ENCODE data around the gene METAP1D. TPM values are rescaled to one million over a fixed set of nuclear protein-coding genes. Genes with fewer than 3 reads are reported as not detected.

METAP1D gene
- total and polyA plus RNA-seq, 2 donors (not counting 3 experiments of a cell fraction or from before 2014, with no cell fraction given) = 4.2 to 8.1 TPM

DNA sequence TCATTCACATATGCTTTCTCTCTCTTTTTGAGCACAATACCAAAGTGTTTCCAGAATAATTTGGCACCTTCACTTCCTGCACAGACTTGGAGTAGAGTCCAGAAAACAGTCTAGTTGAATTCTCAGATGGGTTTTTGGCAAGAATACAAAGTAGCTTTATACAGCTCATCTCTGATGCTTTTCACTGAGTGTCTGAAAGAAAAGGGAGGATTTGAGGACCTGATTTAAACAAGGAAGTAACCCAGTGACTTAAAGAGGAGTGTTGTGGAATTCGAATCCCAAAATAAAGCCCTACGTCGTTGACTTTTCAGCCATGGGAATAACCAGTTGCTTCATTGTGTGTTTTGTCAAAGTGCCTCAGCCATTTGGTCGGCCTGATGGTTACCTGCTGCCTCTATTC, 31.8 kb downstream of the METAP1D start:
- H3K4me1 ChIP-seq (ENCODE audit: control insufficient read depth, extremely low read depth, insufficient read depth, low read length) = no peaks in the 10 kb centered on the region
- H3K79me2 ChIP-seq (ENCODE audit: control insufficient read depth, insufficient read depth, low read length) = no peaks in the 10 kb centered on the region
- H3K27me3 ChIP-seq (ENCODE audit: control insufficient read depth in 2 of 2, insufficient read depth in 2 of 2, low read length in 2 of 2) = no peaks in the 10 kb centered on the region
- FAIRE-seq (no peak), DNase-seq (ENCODE audit: low read depth, low spot score) (no peak)
- H3K4me2 ChIP-seq (ENCODE audit: insufficient read depth, low read length) = no peak overlapping the region
- H2AFZ ChIP-seq (ENCODE audit: low read depth, low read length) = no peak overlapping the region
- no peaks in the 10 kb centered on the region for H3K9me1 ChIP-seq (replicated peaks; ENCODE audit: control insufficient read depth, extremely low read depth, insufficient read depth, low read length)
- H3K9me3 ChIP-seq (replicated peaks; ENCODE audit: control insufficient read depth, insufficient read depth, low read length) = no peaks in the 10 kb centered on the region
- no peak overlapping the region for H3K9ac ChIP-seq (replicated peaks; ENCODE audit: extremely low read depth, insufficient read depth, low read length)
- ChIA-PET CTCF (no interaction called here), POLR2A (no interaction called here)
- H3K36me3 ChIP-seq (ENCODE audit: control insufficient read depth in 2 of 2, extremely low read depth in 1 of 2, insufficient read depth in 2 of 2, low read length in 2 of 2) = no peaks in the 10 kb centered on the region
- no peak overlapping the region for H3K4me3 ChIP-seq (replicated peaks in 1 of 3; ENCODE audit: insufficient read depth in 1 of 3, low read depth in 1 of 3, low read length in 3 of 3)
- dilution Hi-C loops (cut with MboI; ENCODE audit: extremely low pct_ligation_motif_present, low sequenced_read_pairs) (no loop called here), intact Hi-C loops (cut with micrococcal nuclease) (no loop called here)
- no peak overlapping the region for H3K27ac ChIP-seq (ENCODE audit: insufficient read depth, low read depth, low read length)
- TF ChIP-seq EZH2 (IDR thresholded peaks at IDR 0.05; ENCODE audit: borderline replicate concordance, low read depth, low read length, severe bottlenecking) (no peak), POLR2A (IDR thresholded peaks at IDR 0.05; ENCODE audit: low read depth, low read length) (no peak), MYC (IDR thresholded peaks at IDR 0.05; ENCODE audit: low read depth, low read length) (no peak), GATA2 (IDR thresholded peaks at IDR 0.05; ENCODE audit: insufficient read depth, insufficient read length, low read depth, low read length) (no peak)
- TF ChIP-seq, protein P1, sequence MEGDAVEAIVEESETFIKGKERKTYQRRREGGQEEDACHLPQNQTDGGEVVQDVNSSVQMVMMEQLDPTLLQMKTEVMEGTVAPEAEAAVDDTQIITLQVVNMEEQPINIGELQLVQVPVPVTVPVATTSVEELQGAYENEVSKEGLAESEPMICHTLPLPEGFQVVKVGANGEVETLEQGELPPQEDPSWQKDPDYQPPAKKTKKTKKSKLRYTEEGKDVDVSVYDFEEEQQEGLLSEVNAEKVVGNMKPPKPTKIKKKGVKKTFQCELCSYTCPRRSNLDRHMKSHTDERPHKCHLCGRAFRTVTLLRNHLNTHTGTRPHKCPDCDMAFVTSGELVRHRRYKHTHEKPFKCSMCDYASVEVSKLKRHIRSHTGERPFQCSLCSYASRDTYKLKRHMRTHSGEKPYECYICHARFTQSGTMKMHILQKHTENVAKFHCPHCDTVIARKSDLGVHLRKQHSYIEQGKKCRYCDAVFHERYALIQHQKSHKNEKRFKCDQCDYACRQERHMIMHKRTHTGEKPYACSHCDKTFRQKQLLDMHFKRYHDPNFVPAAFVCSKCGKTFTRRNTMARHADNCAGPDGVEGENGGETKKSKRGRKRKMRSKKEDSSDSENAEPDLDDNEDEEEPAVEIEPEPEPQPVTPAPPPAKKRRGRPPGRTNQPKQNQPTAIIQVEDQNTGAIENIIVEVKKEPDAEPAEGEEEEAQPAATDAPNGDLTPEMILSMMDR (IDR thresholded peaks at IDR 0.05; ENCODE audit: extremely low read depth in 1 of 2, insufficient read depth in 1 of 2, low read depth in 1 of 2, low read length in 2 of 2) = no peak
- no TSS peak for BruUV-seq (replicated peaks)
- H4K20me1 ChIP-seq (replicated peaks; ENCODE audit: control insufficient read depth, extremely low read depth, insufficient read depth, low read length) = no peaks in the 10 kb centered on the region

DNA sequence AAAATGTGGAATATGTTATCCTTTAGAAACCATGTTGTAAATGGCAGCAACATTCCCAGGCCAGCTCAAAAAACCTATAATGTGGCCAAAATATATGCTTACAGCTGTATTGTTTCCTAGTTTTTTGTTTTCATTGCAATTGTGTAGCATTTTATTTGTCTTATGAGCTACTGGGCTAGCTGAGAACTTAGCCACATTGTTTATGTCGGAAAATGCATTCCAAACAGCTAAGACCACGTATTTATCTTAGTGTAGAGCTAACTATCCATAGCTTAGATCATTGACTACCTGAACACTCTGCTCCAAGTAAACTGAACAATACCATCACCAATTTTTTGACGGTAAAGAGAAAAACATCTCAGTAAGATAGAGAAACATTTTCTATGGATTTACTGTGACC, 38.4 kb downstream of the METAP1D start:
- no peak for FAIRE-seq

More for the DNA sequence above, 38.4 kb downstream of the METAP1D start:
- Histone ChIP-seq H3K4me1 (ENCODE audit: control insufficient read depth, extremely low read depth, insufficient read depth, low read length) (no peaks in the 10 kb centered on the region), H3K4me2 (ENCODE audit: insufficient read depth, low read length) (no peak overlapping the region), H3K9me3 (replicated peaks; ENCODE audit: control insufficient read depth, insufficient read depth, low read length) (no peaks in the 10 kb centered on the region), H3K9ac (replicated peaks; ENCODE audit: extremely low read depth, insufficient read depth, low read length) (no peak overlapping the region), H3K36me3 (ENCODE audit: control insufficient read depth in 2 of 2, extremely low read depth in 1 of 2, insufficient read depth in 2 of 2, low read length in 2 of 2) (no peaks in the 10 kb centered on the region), H4K20me1 (replicated peaks; ENCODE audit: control insufficient read depth, extremely low read depth, insufficient read depth, low read length) (no peaks in the 10 kb centered on the region), H3K79me2 (ENCODE audit: control insufficient read depth, insufficient read depth, low read length) (no peaks in the 10 kb centered on the region), H2AFZ (ENCODE audit: low read depth, low read length) (no peak overlapping the region), H3K27ac (ENCODE audit: insufficient read depth, low read depth, low read length) (no peak overlapping the region), H3K4me3 (replicated peaks in 1 of 3; ENCODE audit: insufficient read depth in 1 of 3, low read depth in 1 of 3, low read length in 3 of 3) (no peak overlapping the region), H3K27me3 (ENCODE audit: control insufficient read depth in 2 of 2, insufficient read depth in 2 of 2, low read length in 2 of 2) (no peaks in the 10 kb centered on the region), H3K9me1 (replicated peaks; ENCODE audit: control insufficient read depth, extremely low read depth, insufficient read depth, low read length) (no peaks in the 10 kb centered on the region)
- DNase-seq (ENCODE audit: low read depth, low spot score) = no peak
- TF ChIP-seq EZH2 (IDR thresholded peaks at IDR 0.05; ENCODE audit: borderline replicate concordance, low read depth, low read length, severe bottlenecking) (no peak), MYC (IDR thresholded peaks at IDR 0.05; ENCODE audit: low read depth, low read length) (no peak), JUN (IDR thresholded peaks at IDR 0.05; ENCODE audit: borderline replicate concordance, insufficient read depth, insufficient read length, low read depth) (no peak), GATA2 (IDR thresholded peaks at IDR 0.05; ENCODE audit: insufficient read depth, insufficient read length, low read depth, low read length) (no peak), POLR2A (IDR thresholded peaks at IDR 0.05; ENCODE audit: low read depth, low read length) (no peak), FOS (IDR thresholded peaks at IDR 0.05; ENCODE audit: borderline replicate concordance, insufficient read depth, low read length) (no peak), POLR2AphosphoS5 (IDR thresholded peaks at IDR 0.05; ENCODE audit: insufficient read depth, low read depth, low read length) (no peak)
- TF ChIP-seq, protein P1 (IDR thresholded peaks at IDR 0.05; ENCODE audit: extremely low read depth in 1 of 2, insufficient read depth in 1 of 2, low read depth in 1 of 2, low read length in 2 of 2) = no peak
- TF ChIP-seq, protein P2, sequence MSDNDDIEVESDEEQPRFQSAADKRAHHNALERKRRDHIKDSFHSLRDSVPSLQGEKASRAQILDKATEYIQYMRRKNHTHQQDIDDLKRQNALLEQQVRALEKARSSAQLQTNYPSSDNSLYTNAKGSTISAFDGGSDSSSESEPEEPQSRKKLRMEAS (IDR thresholded peaks at IDR 0.05; ENCODE audit: insufficient read depth, insufficient read length) = no peak
- no TSS peak for BruUV-seq (replicated peaks)
- POLR2A ChIA-PET = no interaction called here
- CTCF ChIA-PET = interaction anchor here (0.9 to 2.1 kb wide), 9 partner anchors 9 to 89 kb away, joined by 3 to 9 read pairs (median 4); no protein-coding TSS in a partner anchor
- intact Hi-C loops (cut with micrococcal nuclease) = no loop called here
- dilution Hi-C loops (cut with MboI; ENCODE audit: extremely low pct_ligation_motif_present, low sequenced_read_pairs) = no loop called here

Data from endothelial cell of umbilical vein (primary cell).